Measurements from ENCODE around the gene CCL19.

The CCL19 gene

GRCh38 chr9:34651321-34651720 is 39.8 kb downstream of the CCL19 start:
- Mint-ChIP-seq H3K27me3 (no peaks in the 10 kb centered on the region), H3K9me3 (no peaks in the 10 kb centered on the region), H3K27ac (no peak overlapping the region), H3K36me3 (ENCODE audit: insufficient read depth) (peaks cover 38% of the 10 kb centered on the region), H3K4me1 (ENCODE audit: low read depth in 2 of 2) (peaks cover 39 to 44% of the 10 kb centered on the region in 2 donors), H3K4me3 (no peak overlapping the region)
- DNase-seq (no peak), ATAC-seq (replicated peaks) (no peak)

- H3K4me1 Mint-ChIP-seq (ENCODE audit: low read depth in 2 of 2), result peaks cover 44 to 49% of the 10 kb centered on the region in 2 donors
- H3K9me3 Mint-ChIP-seq, result no peaks in the 10 kb centered on the region
- no peaks in the 10 kb centered on the region for H3K27me3 Mint-ChIP-seq
- H3K27ac Mint-ChIP-seq, result no peak overlapping the region
- peaks cover 42% of the 10 kb centered on the region for H3K36me3 Mint-ChIP-seq (ENCODE audit: insufficient read depth)
- ATAC-seq (replicated peaks) (no peak), DNase-seq (no peak)
- no peak overlapping the region for H3K4me3 Mint-ChIP-seq
These were observed 40.3 kb downstream of the CCL19 start for GRCh38 chr9:34650816-34651215.

DNA sequence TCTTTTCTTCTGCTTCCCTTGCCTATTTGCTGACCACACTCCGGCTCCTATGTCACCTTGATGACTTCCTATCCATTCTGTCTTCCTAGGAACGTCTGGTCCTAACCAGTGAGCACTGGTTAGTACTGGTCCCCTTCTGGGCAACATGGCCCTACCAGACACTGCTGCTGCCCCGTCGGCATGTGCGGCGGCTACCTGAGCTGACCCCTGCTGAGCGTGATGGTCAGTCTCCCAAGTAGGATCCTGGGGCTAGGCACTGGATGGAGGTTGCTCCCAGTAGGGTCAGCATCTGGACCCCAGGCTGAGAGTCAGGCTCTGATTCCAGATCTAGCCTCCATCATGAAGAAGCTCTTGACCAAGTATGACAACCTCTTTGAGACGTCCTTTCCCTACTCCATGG is 42.4 kb downstream of the CCL19 start:
- H3K27me3 Mint-ChIP-seq, result no peaks in the 10 kb centered on the region
- peaks cover 42% of the 10 kb centered on the region for H3K36me3 Mint-ChIP-seq (ENCODE audit: insufficient read depth)
- peak overlapping the region in 1 of 2 donors; percentile 78 for H3K27ac Mint-ChIP-seq
- H3K4me1 Mint-ChIP-seq (ENCODE audit: low read depth in 2 of 2), result peaks cover 42 to 43% of the 10 kb centered on the region in 2 donors
- H3K4me3 Mint-ChIP-seq, result peak overlapping the region in 1 of 2 donors; percentile 42
- no peaks in the 10 kb centered on the region for H3K9me3 Mint-ChIP-seq
- DNase-seq (no peak), ATAC-seq (replicated peaks) (no peak)

DNA sequence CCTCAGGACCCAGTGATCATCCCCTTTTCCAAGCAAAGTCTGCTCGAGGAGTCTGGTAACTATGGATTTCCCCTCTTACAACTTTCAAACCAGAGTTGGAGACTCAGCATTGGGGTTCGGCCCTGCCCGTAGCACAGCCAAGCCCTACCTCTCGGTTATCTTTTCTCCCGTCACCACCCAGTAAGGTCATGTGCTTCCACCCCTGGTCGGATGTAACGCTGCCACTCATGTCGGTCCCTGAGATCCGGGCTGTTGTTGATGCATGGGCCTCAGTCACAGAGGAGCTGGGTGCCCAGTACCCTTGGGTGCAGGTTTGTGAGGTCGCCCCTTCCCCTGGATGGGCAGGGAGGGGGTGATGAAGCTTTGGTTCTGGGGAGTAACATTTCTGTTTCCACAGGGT is 43.4 kb downstream of the CCL19 start:
- Mint-ChIP-seq H3K9me3 (no peaks in the 10 kb centered on the region), H3K27me3 (no peaks in the 10 kb centered on the region), H3K36me3 (ENCODE audit: insufficient read depth) (peaks cover 42% of the 10 kb centered on the region), H3K4me3 (peak overlapping the region; percentile 89 to 90), H3K4me1 (ENCODE audit: low read depth in 2 of 2) (peaks cover 34 to 36% of the 10 kb centered on the region in 2 donors), H3K27ac (peak overlapping the region; percentile 78 to 81)
- ATAC-seq (replicated peaks), result no peak
- DNase-seq, result no peak

GRCh38 chr9:34647084-34647403 is 44.0 kb downstream of the CCL19 start:
- H3K27ac Mint-ChIP-seq, result peak overlapping the region; percentile 78 to 81
- no peak for DNase-seq
- H3K4me1 Mint-ChIP-seq (ENCODE audit: low read depth in 2 of 2), result peaks cover 29 to 31% of the 10 kb centered on the region in 2 donors
- no peaks in the 10 kb centered on the region for H3K9me3 Mint-ChIP-seq
- ATAC-seq (replicated peaks), result no peak
- H3K27me3 Mint-ChIP-seq, result no peaks in the 10 kb centered on the region
- peak overlapping the region; percentile 89 to 90 for H3K4me3 Mint-ChIP-seq
- peaks cover 42% of the 10 kb centered on the region for H3K36me3 Mint-ChIP-seq (ENCODE audit: insufficient read depth)

- peak within 1 kb of the TSS; percentile 78 to 81 for H3K27ac Mint-ChIP-seq
- peaks cover 42% of the 10 kb centered on the region for H3K36me3 Mint-ChIP-seq (ENCODE audit: insufficient read depth)
- DNase-seq (peak; percentile 95 to 97 (median 96)), ATAC-seq (replicated peaks) (peak; percentile 88)
- H3K9me3 Mint-ChIP-seq, result no peaks in the 10 kb centered on the region
- H3K27me3 Mint-ChIP-seq, result no peaks in the 10 kb centered on the region
- peaks cover 29 to 31% of the 10 kb centered on the region in 2 donors for H3K4me1 Mint-ChIP-seq (ENCODE audit: low read depth in 2 of 2)
- H3K4me3 Mint-ChIP-seq, result peak within 1 kb of the TSS; percentile 89 to 90
These were observed 44.6 kb downstream of the CCL19 start, which contains the start of gene GALT for GRCh38 chr9:34646211-34647083. Gene GALT, plus strand, starts transcription at chr9:34646675. Its CDS starts 30 bp downstream, at chr9:34646705.

DNA sequence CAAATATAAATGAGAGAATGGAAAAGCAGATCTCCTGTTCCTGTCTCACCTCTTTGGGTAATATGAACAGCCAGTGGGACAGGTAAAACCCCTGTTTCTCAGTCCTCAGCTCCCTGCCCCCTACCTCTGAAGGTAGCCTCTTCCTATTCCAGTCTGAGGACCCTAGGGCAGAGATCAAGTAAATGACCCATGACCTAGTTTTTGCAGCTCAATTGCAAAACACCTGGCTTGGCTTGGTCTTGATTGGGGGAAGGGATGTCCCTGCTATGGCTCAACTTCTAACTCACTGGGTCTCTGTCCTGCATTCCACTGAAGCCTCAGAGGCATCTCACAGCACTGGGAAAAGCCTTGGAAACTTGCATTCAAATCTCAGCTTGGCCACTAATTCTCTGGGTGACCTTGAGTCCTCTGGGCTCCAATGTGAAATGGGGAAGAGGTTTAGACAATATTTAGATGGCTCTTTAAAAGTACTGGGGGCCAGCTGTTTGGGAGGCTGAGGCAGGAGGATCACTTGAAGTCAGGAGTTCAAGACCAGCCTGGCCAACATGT is 46.2 kb downstream of the CCL19 start:
- no peak for DNase-seq
- Mint-ChIP-seq H3K4me1 (ENCODE audit: low read depth in 2 of 2) (peaks cover 29 to 31% of the 10 kb centered on the region in 2 donors), H3K36me3 (ENCODE audit: insufficient read depth) (peaks cover 31% of the 10 kb centered on the region), H3K27me3 (no peaks in the 10 kb centered on the region), H3K27ac (no peak overlapping the region), H3K4me3 (no peak overlapping the region), H3K9me3 (no peaks in the 10 kb centered on the region)
- ATAC-seq (replicated peaks), result no peak

GRCh38 chr9:34642679-34643078 is 48.4 kb downstream of the CCL19 start:
- peak overlapping the region in 1 of 2 donors; percentile 54 for H3K27ac Mint-ChIP-seq
- DNase-seq (no peak), ATAC-seq (replicated peaks) (no peak)
- peaks cover 21 to 28% of the 10 kb centered on the region in 2 donors for H3K4me1 Mint-ChIP-seq (ENCODE audit: low read depth in 2 of 2)
- H3K9me3 Mint-ChIP-seq, result no peaks in the 10 kb centered on the region
- H3K4me3 Mint-ChIP-seq, result no peak overlapping the region
- H3K36me3 Mint-ChIP-seq (ENCODE audit: insufficient read depth), result peaks cover 18% of the 10 kb centered on the region
- no peaks in the 10 kb centered on the region for H3K27me3 Mint-ChIP-seq

Data from effector memory CD8-positive, alpha-beta T cell (primary cell).